ENCODE results near the gene PIK3R2.

DNA sequence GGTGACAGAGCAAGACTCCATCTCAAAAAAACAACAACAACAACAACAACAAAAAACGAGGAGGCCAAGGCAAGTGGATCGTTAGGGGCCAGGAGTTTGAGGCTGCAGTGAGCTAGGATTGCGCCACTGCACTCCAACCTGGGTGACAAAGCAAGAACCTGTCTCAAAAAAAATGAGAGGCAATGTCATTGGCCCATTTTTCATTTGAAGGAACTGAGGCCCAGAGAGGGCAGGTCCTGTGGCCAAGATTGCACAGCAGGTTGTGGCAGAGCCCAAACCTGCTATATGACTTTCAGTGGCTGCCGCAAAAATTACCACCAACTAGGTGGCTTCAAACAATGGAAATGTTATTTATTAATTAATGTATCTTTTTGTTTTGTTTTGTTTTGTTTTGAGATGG is 5.5 kb downstream of the PIK3R2 start:
- TF ChIP-seq, protein P1, sequence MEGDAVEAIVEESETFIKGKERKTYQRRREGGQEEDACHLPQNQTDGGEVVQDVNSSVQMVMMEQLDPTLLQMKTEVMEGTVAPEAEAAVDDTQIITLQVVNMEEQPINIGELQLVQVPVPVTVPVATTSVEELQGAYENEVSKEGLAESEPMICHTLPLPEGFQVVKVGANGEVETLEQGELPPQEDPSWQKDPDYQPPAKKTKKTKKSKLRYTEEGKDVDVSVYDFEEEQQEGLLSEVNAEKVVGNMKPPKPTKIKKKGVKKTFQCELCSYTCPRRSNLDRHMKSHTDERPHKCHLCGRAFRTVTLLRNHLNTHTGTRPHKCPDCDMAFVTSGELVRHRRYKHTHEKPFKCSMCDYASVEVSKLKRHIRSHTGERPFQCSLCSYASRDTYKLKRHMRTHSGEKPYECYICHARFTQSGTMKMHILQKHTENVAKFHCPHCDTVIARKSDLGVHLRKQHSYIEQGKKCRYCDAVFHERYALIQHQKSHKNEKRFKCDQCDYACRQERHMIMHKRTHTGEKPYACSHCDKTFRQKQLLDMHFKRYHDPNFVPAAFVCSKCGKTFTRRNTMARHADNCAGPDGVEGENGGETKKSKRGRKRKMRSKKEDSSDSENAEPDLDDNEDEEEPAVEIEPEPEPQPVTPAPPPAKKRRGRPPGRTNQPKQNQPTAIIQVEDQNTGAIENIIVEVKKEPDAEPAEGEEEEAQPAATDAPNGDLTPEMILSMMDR (IDR thresholded peaks at IDR 0.05; ENCODE audit: insufficient read depth, low read length, poor library complexity, severe bottlenecking) = no peak
- no peak for TF ChIP-seq EZH2phosphoT487 (conservative IDR thresholded peaks at IDR 0.05; ENCODE audit: low read length)

Measured in SU-DHL-6 (cell line).